Esophagus squamous epithelium (tissue), 5 donors: Measurements from ENCODE around the gene AQP5. TPM values are rescaled to one million over a fixed set of nuclear protein-coding genes. Genes with fewer than 3 reads are reported as not detected.

Experiments
- DNase-seq: peaks from one replicate; lab custom pipeline; 2025; lab: John Stamatoyannopoulos, UW
- H3K27ac ChIP-seq, 4 donors: fragments of 200-600 bp; sonication (generic); one replicate each; pipeline ENCODE4 v1.5.1; 2016 to 2019; ENCODE audit warnings: mild to moderate bottlenecking in 1 of 4
- H3K27me3 ChIP-seq, 4 donors: fragments of 200-600 bp; sonication (generic); 1 replicate in 3 of 4; 2 replicates in 1 of 4; pipeline versions ENCODE4 v1.5.1 to v1.6.0; 2017 to 2021; ENCODE audit warnings: antibody characterized with exemption in 1 of 4
- H3K36me3 ChIP-seq, 3 donors: fragments of 200-600 bp; sonication (generic); one replicate each; pipeline ENCODE4 v1.5.1; 2016 to 2019
- H3K4me1 ChIP-seq, 3 donors: fragments of 200-600 bp; sonication (generic); one replicate each; pipeline ENCODE4 v1.5.1; 2017 to 2019
- H3K4me3 ChIP-seq, 4 donors: fragments of 200-600 bp; sonication (generic); 1 replicate in 3 of 4; 2 replicates in 1 of 4; pipeline ENCODE4 v1.5.1; 2016 to 2019; ENCODE audit warnings: mild to moderate bottlenecking in 2 of 4, moderate library complexity in 1 of 4
- H3K9me3 ChIP-seq, 3 donors: fragments of 200-600 bp; sonication (generic); one replicate each; pipeline ENCODE4 v1.5.1; 2016 to 2019
- CTCF ChIP-seq, 6 experiments: fragments of 450-650 bp in 4 of 6; fragments of 200-600 bp in 2 of 6; sonication (generic) in 2 of 6; IDR thresholded peaks; one replicate each; pipeline ENCODE4 v1.5.1; 2016 to 2019; ENCODE audit warnings: antibody characterized with exemption in 6 of 6, mild to moderate bottlenecking in 4 of 6, moderate library complexity in 4 of 6
- POLR2A ChIP-seq, 4 donors: fragments of 450-650 bp; IDR thresholded peaks; one replicate each; pipeline ENCODE4 v1.6.1; 2017; ENCODE audit warnings: antibody characterized with exemption in 4 of 4, mild to moderate bottlenecking in 4 of 4, moderate library complexity in 3 of 4
- WGBS, 2 donors: methylation state at CpG; one replicate each; pipeline ENCODE4 v1.1.5; 2018; 5-methylcytosine and 5-hydroxymethylcytosine counted together
- intact Hi-C: fragments of 100-400 bp; cut with DNase I; formaldehyde crosslinking; loops from one replicate; pipeline ENCODE4 v1.15.0; 2022
- total RNA-seq, 4 donors: library from RNA; depleted of rRNA; stranded (reverse); fragments of >200 nt; gene quantifications; one replicate each; pipeline ENCODE4 v1.1.0, GENCODE V29; 2016
- donor health status: DM: yes; HTN: yes; CAD: no.

AQP5 gene
- total RNA-seq, 4 donors from 2014 or later: 4.7 to 42.2 (median 18.6) TPM

GRCh38 chr12:49962861-49963765, 1.4 kb downstream of the AQP5 start:
- no peaks in the 10 kb centered on the region for H3K9me3 ChIP-seq
- no peak for TF ChIP-seq CTCF (IDR thresholded peaks at IDR 0.05)
- no peak for TF ChIP-seq POLR2A (IDR thresholded peaks at IDR 0.05)
- H3K4me3 ChIP-seq: peak overlapping the region in 1 of 4 donors; percentile 63
- WGBS, 2 donors: 43 to 71% methylated on average over 15 to 16 of the region's 21 CpGs
- no peak overlapping the region for H3K27ac ChIP-seq
- H3K27me3 ChIP-seq: peaks cover 0 to 95% (median 5%) of the 10 kb centered on the region in 4 donors
- H3K36me3 ChIP-seq: no peaks in the 10 kb centered on the region
- H3K4me1 ChIP-seq: peaks cover 29 to 59% (median 31%) of the 10 kb centered on the region in 3 donors
- intact Hi-C loops: loop anchor here (10.0 kb wide), 1 partner anchor 98 kb away; no protein-coding TSS in a partner anchor
- DNase-seq: no peak

DNA sequence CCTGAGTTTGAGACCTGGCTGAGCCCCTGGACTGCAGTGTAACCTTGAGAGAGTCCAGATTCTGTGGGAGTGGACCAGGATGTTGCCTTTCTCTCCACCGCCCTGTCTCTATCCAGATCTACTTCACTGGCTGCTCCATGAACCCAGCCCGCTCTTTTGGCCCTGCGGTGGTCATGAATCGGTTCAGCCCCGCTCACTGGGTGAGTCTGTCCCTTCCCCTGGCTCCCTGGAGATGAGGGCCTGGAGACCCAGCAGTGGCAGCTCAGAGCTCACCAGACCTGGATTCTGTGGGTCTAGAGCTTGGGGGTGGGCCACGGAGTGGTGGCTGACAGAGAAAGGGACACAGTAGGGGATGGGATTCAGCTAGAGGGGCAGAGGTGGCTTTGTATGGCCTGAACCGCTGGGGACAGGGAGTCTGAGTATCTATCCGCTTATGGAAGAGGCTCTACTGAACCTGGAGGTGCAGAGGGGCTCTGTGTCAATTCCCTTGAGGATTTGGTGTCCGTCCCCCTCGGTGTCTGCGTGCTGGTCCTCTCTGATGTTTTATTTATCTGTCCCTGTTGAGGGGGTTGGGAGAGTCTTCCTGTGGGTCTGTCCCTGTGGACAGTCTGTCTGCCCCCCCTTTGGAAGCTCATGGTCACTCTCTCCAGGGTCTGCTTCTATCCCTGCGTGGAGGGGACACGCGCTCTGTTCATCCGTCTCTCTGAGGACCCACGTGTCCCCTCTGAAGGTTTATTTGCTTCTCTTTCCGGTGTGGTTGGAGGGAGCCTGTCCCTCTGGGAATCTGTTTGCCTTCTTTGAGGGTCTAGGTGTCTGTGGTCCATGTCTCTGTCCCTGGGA, 2.5 kb downstream of the AQP5 start:
- peak overlapping the region in 1 of 4 donors; percentile 26 for H3K27ac ChIP-seq

DNA sequence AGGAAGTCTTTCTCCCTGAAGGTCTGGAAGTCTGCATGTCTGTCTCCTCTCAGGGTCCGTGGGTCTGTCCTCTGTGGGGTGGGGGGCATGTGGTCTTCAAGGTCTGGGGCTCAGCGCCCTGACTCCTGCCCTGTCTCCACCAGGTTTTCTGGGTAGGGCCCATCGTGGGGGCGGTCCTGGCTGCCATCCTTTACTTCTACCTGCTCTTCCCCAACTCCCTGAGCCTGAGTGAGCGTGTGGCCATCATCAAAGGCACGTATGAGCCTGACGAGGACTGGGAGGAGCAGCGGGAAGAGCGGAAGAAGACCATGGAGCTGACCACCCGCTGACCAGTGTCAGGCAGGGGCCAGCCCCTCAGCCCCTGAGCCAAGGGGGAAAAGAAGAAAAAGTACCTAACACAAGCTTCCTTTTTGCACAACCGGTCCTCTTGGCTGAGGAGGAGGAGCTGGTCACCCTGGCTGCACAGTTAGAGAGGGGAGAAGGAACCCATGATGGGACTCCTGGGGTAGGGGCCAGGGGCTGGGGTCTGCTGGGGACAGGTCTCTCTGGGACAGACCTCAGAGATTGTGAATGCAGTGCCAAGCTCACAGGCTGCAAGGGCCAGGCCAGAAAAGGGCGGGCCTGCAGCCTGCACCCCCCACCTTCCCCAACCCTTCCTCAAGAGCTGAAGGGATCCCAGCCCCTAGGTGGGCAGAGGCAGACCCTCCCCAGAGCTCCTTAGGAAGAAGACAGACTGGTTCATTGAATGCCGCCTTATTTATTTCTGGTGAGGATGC, 3.4 kb downstream of the AQP5 start:
- intact Hi-C loops: loop anchor here (5.0 to 10.0 kb wide), 2 partner anchors 92 to 100 kb away; partner anchors contain the start of gene ASIC1
- WGBS, 2 donors: 71 to 88% methylated on average over 2 to 3 of the region's 13 CpGs
- TF ChIP-seq CTCF (IDR thresholded peaks at IDR 0.05): no peak
- no peak for TF ChIP-seq POLR2A (IDR thresholded peaks at IDR 0.05)
- H3K9me3 ChIP-seq: no peaks in the 10 kb centered on the region
- H3K36me3 ChIP-seq: no peaks in the 10 kb centered on the region
- no peak overlapping the region for H3K4me3 ChIP-seq
- H3K4me1 ChIP-seq: peaks cover 29 to 52% (median 31%) of the 10 kb centered on the region in 3 donors
- peaks cover 0 to 95% (median 5%) of the 10 kb centered on the region in 4 donors for H3K27me3 ChIP-seq
- no peak overlapping the region for H3K27ac ChIP-seq
- no peak for DNase-seq

More for the DNA sequence above, 2.5 kb downstream of the AQP5 start:
- peak overlapping the region in 1 of 4 donors; percentile 63 for H3K4me3 ChIP-seq
- no peak for TF ChIP-seq POLR2A (IDR thresholded peaks at IDR 0.05)
- peaks cover 0 to 95% (median 5%) of the 10 kb centered on the region in 4 donors for H3K27me3 ChIP-seq
- WGBS, 2 donors: 81 to 87% methylated on average over 10 to 11 of the region's 17 CpGs
- peaks cover 29 to 59% (median 31%) of the 10 kb centered on the region in 3 donors for H3K4me1 ChIP-seq
- no peaks in the 10 kb centered on the region for H3K36me3 ChIP-seq
- DNase-seq: no peak
- intact Hi-C loops: loop anchor here (10.0 kb wide), 1 partner anchor 99 kb away; no protein-coding TSS in a partner anchor
- no peaks in the 10 kb centered on the region for H3K9me3 ChIP-seq

DNA sequence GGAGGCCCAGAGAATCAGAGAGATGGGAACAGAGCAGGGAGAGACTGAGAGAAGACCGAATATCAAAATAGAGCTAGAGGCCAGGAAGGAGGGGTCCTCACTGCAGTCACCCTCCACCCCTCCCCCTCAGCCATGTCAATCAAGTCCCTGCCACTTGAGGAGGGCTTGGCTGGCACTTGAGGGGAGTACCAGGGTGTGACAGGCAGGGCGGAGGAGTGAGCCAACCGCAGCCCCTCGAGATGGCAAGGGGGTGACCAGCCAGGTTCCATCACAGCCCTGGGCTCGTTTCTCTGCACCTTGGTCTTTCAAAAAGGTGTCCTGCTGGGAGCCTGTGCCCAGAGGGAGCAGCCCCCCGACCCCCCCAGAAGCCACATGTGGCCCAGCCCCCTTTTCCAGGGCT, 4.2 kb downstream of the AQP5 start:
- H3K27ac ChIP-seq: no peak overlapping the region
- no peak for DNase-seq
- no peak overlapping the region for H3K4me3 ChIP-seq
- no peaks in the 10 kb centered on the region for H3K9me3 ChIP-seq
- intact Hi-C loops: loop anchor here (5.0 to 10.0 kb wide), 2 partner anchors 91 to 101 kb away; partner anchors contain the start of gene ASIC1
- no peaks in the 10 kb centered on the region for H3K36me3 ChIP-seq
- no peak for TF ChIP-seq CTCF (IDR thresholded peaks at IDR 0.05)
- no peak for TF ChIP-seq POLR2A (IDR thresholded peaks at IDR 0.05)
- peaks cover 28 to 49% (median 29%) of the 10 kb centered on the region in 3 donors for H3K4me1 ChIP-seq
- H3K27me3 ChIP-seq: peaks cover 0 to 95% (median 3%) of the 10 kb centered on the region in 4 donors
- 79% methylated on average over 2 of the region's 6 CpGs; no CpG with 5 or more reads in 1 of the 2 donors for WGBS, 2 donors
